Upper lobe of left lung (tissue), 4 donors: Measurements from ENCODE around the gene AGAP9.

Experiments
- POLR2A ChIP-seq, 4 donors: fragments of 450-650 bp; IDR thresholded peaks; one replicate each; pipeline ENCODE4 v1.5.1; 2016 to 2017; ENCODE audit warnings: antibody characterized with exemption in 4 of 4, mild to moderate bottlenecking in 2 of 4
- TF ChIP-seq, protein P1 (sequence below), 6 experiments: fragments of 450-650 bp in 4 of 6; fragments of 200-600 bp in 2 of 6; sonication (generic) in 2 of 6; IDR thresholded peaks; one replicate each; pipeline ENCODE4 v1.5.1; 2016 to 2019; ENCODE audit warnings: antibody characterized with exemption in 6 of 6

GRCh38 chr10:47453141-47454007 is 70.1 kb downstream of the AGAP9 start:
- TF ChIP-seq, protein P1, sequence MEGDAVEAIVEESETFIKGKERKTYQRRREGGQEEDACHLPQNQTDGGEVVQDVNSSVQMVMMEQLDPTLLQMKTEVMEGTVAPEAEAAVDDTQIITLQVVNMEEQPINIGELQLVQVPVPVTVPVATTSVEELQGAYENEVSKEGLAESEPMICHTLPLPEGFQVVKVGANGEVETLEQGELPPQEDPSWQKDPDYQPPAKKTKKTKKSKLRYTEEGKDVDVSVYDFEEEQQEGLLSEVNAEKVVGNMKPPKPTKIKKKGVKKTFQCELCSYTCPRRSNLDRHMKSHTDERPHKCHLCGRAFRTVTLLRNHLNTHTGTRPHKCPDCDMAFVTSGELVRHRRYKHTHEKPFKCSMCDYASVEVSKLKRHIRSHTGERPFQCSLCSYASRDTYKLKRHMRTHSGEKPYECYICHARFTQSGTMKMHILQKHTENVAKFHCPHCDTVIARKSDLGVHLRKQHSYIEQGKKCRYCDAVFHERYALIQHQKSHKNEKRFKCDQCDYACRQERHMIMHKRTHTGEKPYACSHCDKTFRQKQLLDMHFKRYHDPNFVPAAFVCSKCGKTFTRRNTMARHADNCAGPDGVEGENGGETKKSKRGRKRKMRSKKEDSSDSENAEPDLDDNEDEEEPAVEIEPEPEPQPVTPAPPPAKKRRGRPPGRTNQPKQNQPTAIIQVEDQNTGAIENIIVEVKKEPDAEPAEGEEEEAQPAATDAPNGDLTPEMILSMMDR (IDR thresholded peaks at IDR 0.05): no peak
- no peak for TF ChIP-seq POLR2A (IDR thresholded peaks at IDR 0.05)
